HepG2 (cell line): ENCODE data around the gene XKR7. TPM values are rescaled to one million over a fixed set of nuclear protein-coding genes. Genes with fewer than 3 reads are reported as not detected.

ENCODE experiments used
- FOXP1 ChIP-seq, 2 experiments: fragments of 450-650 bp in 1 of 2; IDR thresholded peaks; 2 replicates each; pipeline ENCODE4 v1.6.1; 2017 to 2018; ENCODE audit warnings: antibody characterized with exemption in 1 of 2
- KDM3A ChIP-seq: IDR thresholded peaks from 2 replicates; pipeline ENCODE4 v1.6.1; 2018; ENCODE audit warnings: low read depth, missing compliant biosample characterization
- KDM4B ChIP-seq: sonication (generic); formaldehyde crosslinking; IDR thresholded peaks from 2 replicates; pipeline ENCODE4 v1.4.0; 2020; ENCODE audit warnings: missing genetic modification reagents
- MEIS2 ChIP-seq: sonication (generic); formaldehyde crosslinking; IDR thresholded peaks from 2 replicates; pipeline ENCODE4 v1.9.0; 2021; ENCODE audit warnings: mild to moderate bottlenecking, missing genetic modification reagents
- MTA1 ChIP-seq: sonication (generic); formaldehyde crosslinking; IDR thresholded peaks from 2 replicates; pipeline ENCODE4 v1.4.0; 2020; ENCODE audit warnings: missing genetic modification reagents, mild to moderate bottlenecking, borderline replicate concordance
- RAD21 ChIP-seq: fragments of 450-650 bp; formaldehyde crosslinking; IDR thresholded peaks from 2 replicates; pipeline ENCODE4 v1.5.0; 2020; ENCODE audit warnings: mild to moderate bottlenecking
- THAP11 ChIP-seq: IDR thresholded peaks from 2 replicates; pipeline ENCODE4 v1.6.1; 2016; ENCODE audit warnings: missing biosample characterization, missing genetic modification reagents
- XBP1 ChIP-seq: sonication (generic); formaldehyde crosslinking; IDR thresholded peaks from 2 replicates; pipeline ENCODE4 v1.5.0; 2020; ENCODE audit warnings: missing genetic modification reagents
- ZFAT ChIP-seq: sonication (generic); formaldehyde crosslinking; conservative IDR thresholded peaks from 2 replicates; pipeline ENCODE4 v1.8.1; 2023; ENCODE audit warnings: missing genetic modification reagents, inconsistent platforms
- ZNF567 ChIP-seq: sonication (generic); formaldehyde crosslinking; IDR thresholded peaks from 2 replicates; pipeline ENCODE4 v1.8.1; 2023; ENCODE audit warnings: mild to moderate bottlenecking, missing genetic modification reagents, borderline replicate concordance
- ZNF678 ChIP-seq: sonication (generic); formaldehyde crosslinking; IDR thresholded peaks from 2 replicates; pipeline ENCODE4 v1.4.0; 2020; ENCODE audit warnings: mild to moderate bottlenecking, missing genetic modification reagents
- polyA plus RNA-seq, 8 experiments: library from polyadenylated mRNA; depleted of rRNA in 3 of 8; stranded (reverse) in 7 of 8; unstranded in 1 of 8; fragments of >200 nt; fragmentation: Illumina TruSeq in 4 of 8; extraction: Trizol in 4 of 8; gene quantifications; 2 replicates each; pipeline versions ENCODE4 v1.2.1 to v1.2.3, GENCODE V29; 2011 to 2016; ENCODE audit warnings: low read depth in 4 of 8, missing spikeins in 1 of 8, mixed read lengths in 1 of 8; ENCODE audit not compliant: insufficient read depth in 1 of 8
- total RNA-seq, 5 experiments: library from RNA; depleted of rRNA; stranded (reverse); fragments of >200 nt; fragmentation: Illumina TruSeq; extraction: Trizol; gene quantifications; 2 replicates each; pipeline ENCODE4 v1.2.3, GENCODE V29; 2016; ENCODE audit warnings: low read depth in 1 of 5
- TF ChIP-seq, protein P1 (sequence below): IDR thresholded peaks from 2 replicates; pipeline ENCODE4 v1.6.1; 2016; ENCODE audit warnings: low read depth, missing genetic modification reagents, missing compliant biosample characterization
- TF ChIP-seq, protein P2 (sequence below): sonication (generic); formaldehyde crosslinking; IDR thresholded peaks from 2 replicates; pipeline ENCODE4 v1.4.0; 2020; ENCODE audit warnings: missing genetic modification reagents
- TF ChIP-seq, protein P3 (sequence below): IDR thresholded peaks from 2 replicates; pipeline ENCODE4 v1.6.1; 2016; ENCODE audit warnings: low read depth, control low read depth
- TF ChIP-seq, protein P4 (sequence below): sonication (generic); formaldehyde crosslinking; IDR thresholded peaks from 2 replicates; pipeline ENCODE4 v1.5.1; 2020; ENCODE audit warnings: mild to moderate bottlenecking, missing genetic modification reagents, borderline replicate concordance
- TF ChIP-seq, protein P5 (sequence below): sonication (generic); formaldehyde crosslinking; IDR thresholded peaks from 2 replicates; pipeline ENCODE4 v1.4.0; 2020; ENCODE audit warnings: mild to moderate bottlenecking, missing genetic modification reagents

XKR7 gene
- total and polyA plus RNA-seq, 2 of the 13 experiments (the other 11 are each of a cell fraction or from before 2014, with no cell fraction given), result not detected

DNA sequence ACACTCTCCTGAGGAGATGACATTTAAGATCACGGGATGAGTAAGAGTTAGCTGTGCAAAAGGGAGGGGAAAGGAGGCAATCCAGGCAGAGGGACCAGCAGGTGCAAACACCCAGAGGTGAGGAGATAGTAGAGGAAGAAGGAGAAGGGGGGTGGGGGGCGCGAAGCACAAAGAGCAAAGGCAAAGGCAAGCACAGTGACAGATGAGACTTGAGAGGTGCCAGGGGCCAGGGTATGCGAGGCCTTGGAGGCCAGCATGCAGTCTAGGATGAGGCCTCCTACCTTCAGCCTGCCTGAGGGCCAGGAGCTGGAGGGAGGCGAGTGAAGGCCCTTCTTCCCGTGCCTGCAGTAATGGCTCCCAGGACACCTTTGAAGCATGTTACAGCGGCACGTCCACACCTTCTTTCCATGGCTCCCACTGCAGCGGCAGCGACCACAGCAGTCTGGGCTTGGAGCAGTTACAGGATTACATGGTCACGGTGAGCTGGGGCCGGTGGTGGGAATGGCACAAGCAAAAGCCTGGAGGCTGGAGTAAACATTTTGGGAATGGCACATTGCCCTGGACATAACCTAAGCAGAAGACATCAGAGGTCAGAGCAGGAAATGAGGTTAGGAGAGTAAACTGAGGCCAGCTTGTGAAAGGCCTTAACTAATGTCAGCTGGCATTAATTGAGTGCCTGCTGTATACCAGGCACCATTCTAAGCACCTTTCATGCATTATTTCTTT is 60.9 kb downstream of the XKR7 start (continued):
- TF ChIP-seq, protein P1, sequence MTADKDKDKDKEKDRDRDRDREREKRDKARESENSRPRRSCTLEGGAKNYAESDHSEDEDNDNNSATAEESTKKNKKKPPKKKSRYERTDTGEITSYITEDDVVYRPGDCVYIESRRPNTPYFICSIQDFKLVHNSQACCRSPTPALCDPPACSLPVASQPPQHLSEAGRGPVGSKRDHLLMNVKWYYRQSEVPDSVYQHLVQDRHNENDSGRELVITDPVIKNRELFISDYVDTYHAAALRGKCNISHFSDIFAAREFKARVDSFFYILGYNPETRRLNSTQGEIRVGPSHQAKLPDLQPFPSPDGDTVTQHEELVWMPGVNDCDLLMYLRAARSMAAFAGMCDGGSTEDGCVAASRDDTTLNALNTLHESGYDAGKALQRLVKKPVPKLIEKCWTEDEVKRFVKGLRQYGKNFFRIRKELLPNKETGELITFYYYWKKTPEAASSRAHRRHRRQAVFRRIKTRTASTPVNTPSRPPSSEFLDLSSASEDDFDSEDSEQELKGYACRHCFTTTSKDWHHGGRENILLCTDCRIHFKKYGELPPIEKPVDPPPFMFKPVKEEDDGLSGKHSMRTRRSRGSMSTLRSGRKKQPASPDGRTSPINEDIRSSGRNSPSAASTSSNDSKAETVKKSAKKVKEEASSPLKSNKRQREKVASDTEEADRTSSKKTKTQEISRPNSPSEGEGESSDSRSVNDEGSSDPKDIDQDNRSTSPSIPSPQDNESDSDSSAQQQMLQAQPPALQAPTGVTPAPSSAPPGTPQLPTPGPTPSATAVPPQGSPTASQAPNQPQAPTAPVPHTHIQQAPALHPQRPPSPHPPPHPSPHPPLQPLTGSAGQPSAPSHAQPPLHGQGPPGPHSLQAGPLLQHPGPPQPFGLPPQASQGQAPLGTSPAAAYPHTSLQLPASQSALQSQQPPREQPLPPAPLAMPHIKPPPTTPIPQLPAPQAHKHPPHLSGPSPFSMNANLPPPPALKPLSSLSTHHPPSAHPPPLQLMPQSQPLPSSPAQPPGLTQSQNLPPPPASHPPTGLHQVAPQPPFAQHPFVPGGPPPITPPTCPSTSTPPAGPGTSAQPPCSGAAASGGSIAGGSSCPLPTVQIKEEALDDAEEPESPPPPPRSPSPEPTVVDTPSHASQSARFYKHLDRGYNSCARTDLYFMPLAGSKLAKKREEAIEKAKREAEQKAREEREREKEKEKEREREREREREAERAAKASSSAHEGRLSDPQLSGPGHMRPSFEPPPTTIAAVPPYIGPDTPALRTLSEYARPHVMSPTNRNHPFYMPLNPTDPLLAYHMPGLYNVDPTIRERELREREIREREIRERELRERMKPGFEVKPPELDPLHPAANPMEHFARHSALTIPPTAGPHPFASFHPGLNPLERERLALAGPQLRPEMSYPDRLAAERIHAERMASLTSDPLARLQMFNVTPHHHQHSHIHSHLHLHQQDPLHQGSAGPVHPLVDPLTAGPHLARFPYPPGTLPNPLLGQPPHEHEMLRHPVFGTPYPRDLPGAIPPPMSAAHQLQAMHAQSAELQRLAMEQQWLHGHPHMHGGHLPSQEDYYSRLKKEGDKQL, result no peak
- TF ChIP-seq XBP1, result no peak
- TF ChIP-seq MTA1, result peak; percentile 61; the same call in 1 of the 2 replicates
- TF ChIP-seq FOXP1 (IDR thresholded peaks at IDR 0.05), result no peak
- TF ChIP-seq FOXP1 (CRISPR knock-in tag; IDR thresholded peaks at IDR 0.05), result peak; percentile 50
- TF ChIP-seq, protein P2, sequence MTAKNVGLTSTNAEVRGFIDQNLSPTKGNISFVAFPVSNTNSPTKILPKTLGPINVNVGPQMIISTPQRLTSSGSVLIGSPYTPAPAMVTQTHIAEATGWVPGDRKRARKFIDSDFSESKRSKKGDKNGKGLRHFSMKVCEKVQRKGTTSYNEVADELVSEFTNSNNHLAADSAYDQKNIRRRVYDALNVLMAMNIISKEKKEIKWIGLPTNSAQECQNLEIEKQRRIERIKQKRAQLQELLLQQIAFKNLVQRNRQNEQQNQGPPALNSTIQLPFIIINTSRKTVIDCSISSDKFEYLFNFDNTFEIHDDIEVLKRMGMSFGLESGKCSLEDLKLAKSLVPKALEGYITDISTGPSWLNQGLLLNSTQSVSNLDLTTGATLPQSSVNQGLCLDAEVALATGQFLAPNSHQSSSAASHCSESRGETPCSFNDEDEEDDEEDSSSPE, result peak; percentile 17; the same call in 1 of the 2 replicates
- TF ChIP-seq, protein P3, sequence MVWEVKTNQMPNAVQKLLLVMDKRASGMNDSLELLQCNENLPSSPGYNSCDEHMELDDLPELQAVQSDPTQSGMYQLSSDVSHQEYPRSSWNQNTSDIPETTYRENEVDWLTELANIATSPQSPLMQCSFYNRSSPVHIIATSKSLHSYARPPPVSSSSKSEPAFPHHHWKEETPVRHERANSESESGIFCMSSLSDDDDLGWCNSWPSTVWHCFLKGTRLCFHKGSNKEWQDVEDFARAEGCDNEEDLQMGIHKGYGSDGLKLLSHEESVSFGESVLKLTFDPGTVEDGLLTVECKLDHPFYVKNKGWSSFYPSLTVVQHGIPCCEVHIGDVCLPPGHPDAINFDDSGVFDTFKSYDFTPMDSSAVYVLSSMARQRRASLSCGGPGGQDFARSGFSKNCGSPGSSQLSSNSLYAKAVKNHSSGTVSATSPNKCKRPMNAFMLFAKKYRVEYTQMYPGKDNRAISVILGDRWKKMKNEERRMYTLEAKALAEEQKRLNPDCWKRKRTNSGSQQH (CRISPR knock-in tag), result 0 out of 2 replicates have a peak, but pooled peaks have one; percentile 27
- TF ChIP-seq MEIS2 (CRISPR knock-in tag), result peak; percentile 39; the same call in 1 of the 2 replicates
- TF ChIP-seq THAP11, result peak; percentile 63
- TF ChIP-seq KDM3A, result peak; percentile 72; the same call in 1 of the 2 replicates
- TF ChIP-seq ZNF567 (CRISPR knock-in tag), result 0 out of 2 replicates have a peak, but pooled peaks have one; percentile 82
- TF ChIP-seq, protein P4, sequence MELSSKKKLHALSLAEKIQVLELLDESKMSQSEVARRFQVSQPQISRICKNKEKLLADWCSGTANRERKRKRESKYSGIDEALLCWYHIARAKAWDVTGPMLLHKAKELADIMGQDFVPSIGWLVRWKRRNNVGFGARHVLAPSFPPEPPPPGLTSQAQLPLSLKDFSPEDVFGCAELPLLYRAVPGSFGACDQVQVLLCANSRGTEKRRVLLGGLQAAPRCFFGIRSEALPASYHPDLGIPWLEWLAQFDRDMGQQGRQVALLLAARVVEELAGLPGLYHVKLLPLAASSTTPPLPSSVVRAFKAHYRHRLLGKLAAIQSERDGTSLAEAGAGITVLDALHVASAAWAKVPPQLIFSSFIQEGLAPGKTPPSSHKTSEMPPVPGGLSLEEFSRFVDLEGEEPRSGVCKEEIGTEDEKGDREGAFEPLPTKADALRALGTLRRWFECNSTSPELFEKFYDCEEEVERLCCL (CRISPR knock-in tag), result peak; percentile 55; the same call in 1 of the 2 replicates
- 0 out of 2 replicates have a peak, but pooled peaks have one; percentile 13 for TF ChIP-seq ZNF678 (CRISPR knock-in tag)
- TF ChIP-seq ZFAT (CRISPR knock-in tag), result no peak
- TF ChIP-seq, protein P5, sequence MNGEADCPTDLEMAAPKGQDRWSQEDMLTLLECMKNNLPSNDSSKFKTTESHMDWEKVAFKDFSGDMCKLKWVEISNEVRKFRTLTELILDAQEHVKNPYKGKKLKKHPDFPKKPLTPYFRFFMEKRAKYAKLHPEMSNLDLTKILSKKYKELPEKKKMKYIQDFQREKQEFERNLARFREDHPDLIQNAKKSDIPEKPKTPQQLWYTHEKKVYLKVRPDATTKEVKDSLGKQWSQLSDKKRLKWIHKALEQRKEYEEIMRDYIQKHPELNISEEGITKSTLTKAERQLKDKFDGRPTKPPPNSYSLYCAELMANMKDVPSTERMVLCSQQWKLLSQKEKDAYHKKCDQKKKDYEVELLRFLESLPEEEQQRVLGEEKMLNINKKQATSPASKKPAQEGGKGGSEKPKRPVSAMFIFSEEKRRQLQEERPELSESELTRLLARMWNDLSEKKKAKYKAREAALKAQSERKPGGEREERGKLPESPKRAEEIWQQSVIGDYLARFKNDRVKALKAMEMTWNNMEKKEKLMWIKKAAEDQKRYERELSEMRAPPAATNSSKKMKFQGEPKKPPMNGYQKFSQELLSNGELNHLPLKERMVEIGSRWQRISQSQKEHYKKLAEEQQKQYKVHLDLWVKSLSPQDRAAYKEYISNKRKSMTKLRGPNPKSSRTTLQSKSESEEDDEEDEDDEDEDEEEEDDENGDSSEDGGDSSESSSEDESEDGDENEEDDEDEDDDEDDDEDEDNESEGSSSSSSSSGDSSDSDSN (CRISPR knock-in tag), result peak; percentile 62
- TF ChIP-seq KDM4B (CRISPR knock-in tag), result peak; percentile 68; the same call in 1 of the 2 replicates
- no peak for TF ChIP-seq RAD21 (CRISPR knock-in tag)
